CD14-positive monocyte (primary cell): Measurements from ENCODE around the gene ZNF790. TPM values are rescaled to one million over a fixed set of nuclear protein-coding genes. Genes with fewer than 3 reads are reported as not detected.

ENCODE experiments used
- DNase-seq, 3 donors: peaks; one replicate each; pipeline ENCODE4 v3.0.0-alpha.2; 2011 to 2022
- H2AFZ ChIP-seq: 2 replicates; pipeline ENCODE4 v1.6.0; 2012; ENCODE audit warnings: mild to moderate bottlenecking, low read depth, low read length, inconsistent platforms; ENCODE audit not compliant: insufficient read depth, poor library complexity, severe bottlenecking
- H3K27ac ChIP-seq, 2 donors: 1 replicate in 1 of 2; 2 replicates in 1 of 2; pipeline ENCODE4 v1.5.1; 2012 to 2013; ENCODE audit warnings: low read length in 2 of 2, control low read depth in 1 of 2, inconsistent platforms in 1 of 2, low read depth in 1 of 2, mild to moderate bottlenecking in 1 of 2
- H3K27me3 ChIP-seq, 2 donors: one replicate each; pipeline versions ENCODE4 v1.6.0 to v1.6.1; 2011 to 2013; ENCODE audit warnings: low read length in 2 of 2; ENCODE audit not compliant: control insufficient read depth in 2 of 2, insufficient read depth in 2 of 2
- H3K36me3 ChIP-seq, 2 donors: replicated peaks in 1 of 2; 1 replicate in 1 of 2; 2 replicates in 1 of 2; pipeline versions ENCODE4 v1.5.1 to v1.6.1; 2012 to 2013; ENCODE audit warnings: low read length in 2 of 2, control low read depth in 1 of 2, inconsistent platforms in 1 of 2, mild to moderate bottlenecking in 1 of 2; ENCODE audit not compliant: insufficient read depth in 2 of 2, control insufficient read depth in 1 of 2
- H3K4me1 ChIP-seq, 2 donors: 1 replicate in 1 of 2; 2 replicates in 1 of 2; pipeline versions ENCODE4 v1.5.1 to v1.6.1; 2012 to 2013; ENCODE audit warnings: low read length in 2 of 2, control low read depth in 1 of 2, inconsistent platforms in 1 of 2, mild to moderate bottlenecking in 1 of 2, moderate library complexity in 1 of 2; ENCODE audit not compliant: insufficient read depth in 2 of 2, control insufficient read depth in 1 of 2
- H3K4me2 ChIP-seq: replicated peaks from 2 replicates; pipeline ENCODE3; 2012; ENCODE audit warnings: low read length, moderate library complexity, mild to moderate bottlenecking; ENCODE audit not compliant: poor library complexity, severe bottlenecking; ENCODE audit errors: extremely low read depth
- H3K4me3 ChIP-seq, 3 experiments: fragments of 200-600 bp in 1 of 3; sonication (generic) in 1 of 3; replicated peaks in 1 of 3; 1 replicate in 2 of 3; 2 replicates in 1 of 3; pipeline ENCODE4 v1.5.1; 2011 to 2013; ENCODE audit warnings: low read length in 3 of 3, mild to moderate bottlenecking in 3 of 3, control low read depth in 2 of 3, low read depth in 2 of 3, inconsistent platforms in 1 of 3, moderate library complexity in 1 of 3
- H3K79me2 ChIP-seq: 2 replicates; pipeline ENCODE4 v1.6.0; 2012; ENCODE audit warnings: mild to moderate bottlenecking, control low read depth, inconsistent platforms, low read length, moderate library complexity; ENCODE audit not compliant: insufficient read depth
- H3K9ac ChIP-seq: 2 replicates; pipeline ENCODE4 v1.6.0; 2017; ENCODE audit warnings: low read length, mild to moderate bottlenecking; ENCODE audit not compliant: insufficient read depth, poor library complexity, severe bottlenecking
- H3K9me3 ChIP-seq, 2 donors: replicated peaks in 1 of 2; 1 replicate in 1 of 2; 2 replicates in 1 of 2; pipeline versions ENCODE4 v1.5.1 to v1.6.1; 2012 to 2013; ENCODE audit warnings: low read length in 2 of 2, control low read depth in 1 of 2; ENCODE audit not compliant: control insufficient read depth in 1 of 2, insufficient read depth in 1 of 2
- H4K20me1 ChIP-seq: 2 replicates; pipeline ENCODE4 v1.6.0; 2012; ENCODE audit warnings: mild to moderate bottlenecking, low read length, control low read depth, moderate library complexity; ENCODE audit not compliant: insufficient read depth
- H3K27ac Mint-ChIP-seq, 7 donors: one replicate each; pipeline ENCODE4 v1.8.0; 2020; ENCODE audit warnings: mild to moderate bottlenecking in 7 of 7, mixed read lengths in 7 of 7, moderate library complexity in 6 of 7, inconsistent platforms in 2 of 7
- H3K27me3 Mint-ChIP-seq, 3 donors: one replicate each; pipeline ENCODE4 v1.8.0; 2021 to 2022; ENCODE audit warnings: low read depth in 3 of 3, mild to moderate bottlenecking in 3 of 3, mixed read lengths in 3 of 3, moderate library complexity in 3 of 3, inconsistent platforms in 1 of 3
- H3K36me3 Mint-ChIP-seq, 2 donors: one replicate each; pipeline ENCODE4 v1.8.0; 2020; ENCODE audit warnings: mixed read lengths in 2 of 2, inconsistent platforms in 1 of 2, mild to moderate bottlenecking in 1 of 2
- H3K4me1 Mint-ChIP-seq: one replicate; pipeline ENCODE4 v1.8.0; 2020; ENCODE audit warnings: mild to moderate bottlenecking, mixed read lengths
- H3K4me3 Mint-ChIP-seq, 2 donors: one replicate each; pipeline ENCODE4 v1.8.0; 2020; ENCODE audit warnings: mild to moderate bottlenecking in 2 of 2, mixed read lengths in 2 of 2, moderate library complexity in 1 of 2
- H3K9me3 Mint-ChIP-seq, 7 donors: one replicate each; pipeline ENCODE4 v1.8.0; 2020 to 2022; ENCODE audit warnings: mixed read lengths in 7 of 7, mild to moderate bottlenecking in 6 of 7, moderate library complexity in 6 of 7, inconsistent platforms in 2 of 7
- WGBS: methylation state at CpG from one replicate; pipeline ENCODE4 v1.1.5; 2013; ENCODE audit warnings: missing lambda C conversion rate; ENCODE audit not compliant: insufficient coverage; 5-methylcytosine and 5-hydroxymethylcytosine counted together
- intact Hi-C, 2 donors: fragments of 100-400 bp; cut with micrococcal nuclease; formaldehyde crosslinking; loops; one replicate each; pipeline versions ENCODE4 v1.15.0 to v1.15.1; 2023
- polyA plus RNA-seq, 3 donors: library from polyadenylated mRNA; depleted of rRNA in 1 of 3; unstranded in 2 of 3; stranded (reverse) in 1 of 3; fragments of 300-500 nt in 2 of 3; fragments of >200 nt in 1 of 3; fragmentation: Illumina TruSeq in 2 of 3; gene quantifications; 1 replicate in 2 of 3; 2 replicates in 1 of 3; pipeline ENCODE4 v1.2.3, GENCODE V29; 2012 to 2021
- TF ChIP-seq, protein P1 (sequence below): fragments of 200-600 bp; IDR thresholded peaks from one replicate; pipeline ENCODE4 v1.8.0; 2022; ENCODE audit warnings: antibody characterized with exemption, mild to moderate bottlenecking

ZNF790 gene
- polyA plus RNA-seq, 3 donors, result 0.35 to 2.7 (median 2.3) TPM

GRCh38 chr19:36850559-36851442, 12.6 kb upstream of the ZNF790 start, which contains the start of gene ZNF345:
ZNF345 (plus strand) TSS chr19:36850876; CDS start chr19:36876831, 25,955 bp downstream.
- WGBS, result 0% methylated on average over 40 of the region's 43 CpGs
- no peak within 1 kb of the TSS for H3K27ac Mint-ChIP-seq

More at GRCh38 chr19:36850559-36851442, 12.6 kb upstream of the ZNF790 start, which contains the start of gene ZNF345:
- Histone ChIP-seq H3K4me2 (peak within 1 kb of the TSS; percentile 86), H3K9ac (peak within 1 kb of the TSS; percentile 81), H4K20me1 (no peaks in the 10 kb centered on the region), H3K36me3 (peaks cover 0 to 23% of the 10 kb centered on the region in 2 donors), H3K4me3 (peak within 1 kb of the TSS; percentile 67 to 98 (median 86)), H3K4me1 (peaks cover 16 to 31% of the 10 kb centered on the region in 2 donors), H3K27ac (peak within 1 kb of the TSS; percentile 63 to 86), H3K79me2 (peaks cover 10% of the 10 kb centered on the region), H3K9me3 (peaks cover 41 to 53% of the 10 kb centered on the region in 2 donors), H3K27me3 (no peaks in the 10 kb centered on the region), H2AFZ (peak within 1 kb of the TSS; percentile 99)
- TF ChIP-seq, protein P1, sequence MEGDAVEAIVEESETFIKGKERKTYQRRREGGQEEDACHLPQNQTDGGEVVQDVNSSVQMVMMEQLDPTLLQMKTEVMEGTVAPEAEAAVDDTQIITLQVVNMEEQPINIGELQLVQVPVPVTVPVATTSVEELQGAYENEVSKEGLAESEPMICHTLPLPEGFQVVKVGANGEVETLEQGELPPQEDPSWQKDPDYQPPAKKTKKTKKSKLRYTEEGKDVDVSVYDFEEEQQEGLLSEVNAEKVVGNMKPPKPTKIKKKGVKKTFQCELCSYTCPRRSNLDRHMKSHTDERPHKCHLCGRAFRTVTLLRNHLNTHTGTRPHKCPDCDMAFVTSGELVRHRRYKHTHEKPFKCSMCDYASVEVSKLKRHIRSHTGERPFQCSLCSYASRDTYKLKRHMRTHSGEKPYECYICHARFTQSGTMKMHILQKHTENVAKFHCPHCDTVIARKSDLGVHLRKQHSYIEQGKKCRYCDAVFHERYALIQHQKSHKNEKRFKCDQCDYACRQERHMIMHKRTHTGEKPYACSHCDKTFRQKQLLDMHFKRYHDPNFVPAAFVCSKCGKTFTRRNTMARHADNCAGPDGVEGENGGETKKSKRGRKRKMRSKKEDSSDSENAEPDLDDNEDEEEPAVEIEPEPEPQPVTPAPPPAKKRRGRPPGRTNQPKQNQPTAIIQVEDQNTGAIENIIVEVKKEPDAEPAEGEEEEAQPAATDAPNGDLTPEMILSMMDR, result no peak
- intact Hi-C loops, result loop anchor here (1.0 to 10.0 kb wide), 11 partner anchors 12 to 614 kb away; partner anchors contain the start of genes ZNF567 (in 2 of the 2), ZNF585A (in 2 of the 2), ZNF850 (in 2 of the 2) and ZFP14 (in 1 of the 2)
- Mint-ChIP-seq H3K9me3 (peaks cover 26 to 58% (median 54%) of the 10 kb centered on the region in 7 donors), H3K4me3 (no peak within 1 kb of the TSS), H3K36me3 (peaks cover 28 to 43% of the 10 kb centered on the region in 2 donors), H3K27me3 (peaks cover 1 to 3% (median 3%) of the 10 kb centered on the region in 3 donors), H3K4me1 (peaks cover 2% of the 10 kb centered on the region)
- peak; percentile 81 to 89 (median 81) for DNase-seq
